ENCODE data around the gene ZNF684. TPM values are rescaled to one million over a fixed set of nuclear protein-coding genes. Genes with fewer than 3 reads are reported as not detected.

The ZNF684 gene
- total and polyA plus RNA-seq, 2 experiments from 2014 or later = 7.6 to 8.9 TPM

DNA sequence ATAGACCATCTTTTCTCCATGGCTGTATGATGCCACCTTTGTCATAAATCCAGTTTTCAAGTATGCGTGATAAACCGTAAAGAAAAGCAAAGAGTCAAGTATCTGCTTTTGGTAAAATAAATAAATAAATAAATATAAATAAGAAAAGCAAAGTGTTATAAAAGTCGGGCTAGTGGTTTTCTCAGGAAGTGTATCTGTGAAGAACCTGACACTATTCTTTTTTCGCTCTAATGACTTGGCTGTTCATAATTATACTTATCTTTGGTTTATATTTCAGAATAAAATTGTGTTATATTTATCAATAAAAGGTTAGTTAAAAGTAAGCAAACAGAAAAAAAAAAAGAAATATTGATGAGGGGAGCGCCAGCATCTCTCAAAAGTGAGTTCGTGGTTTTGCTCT is 23.5 kb upstream of the ZNF684 start (continued):
- TF ChIP-seq, protein P1, sequence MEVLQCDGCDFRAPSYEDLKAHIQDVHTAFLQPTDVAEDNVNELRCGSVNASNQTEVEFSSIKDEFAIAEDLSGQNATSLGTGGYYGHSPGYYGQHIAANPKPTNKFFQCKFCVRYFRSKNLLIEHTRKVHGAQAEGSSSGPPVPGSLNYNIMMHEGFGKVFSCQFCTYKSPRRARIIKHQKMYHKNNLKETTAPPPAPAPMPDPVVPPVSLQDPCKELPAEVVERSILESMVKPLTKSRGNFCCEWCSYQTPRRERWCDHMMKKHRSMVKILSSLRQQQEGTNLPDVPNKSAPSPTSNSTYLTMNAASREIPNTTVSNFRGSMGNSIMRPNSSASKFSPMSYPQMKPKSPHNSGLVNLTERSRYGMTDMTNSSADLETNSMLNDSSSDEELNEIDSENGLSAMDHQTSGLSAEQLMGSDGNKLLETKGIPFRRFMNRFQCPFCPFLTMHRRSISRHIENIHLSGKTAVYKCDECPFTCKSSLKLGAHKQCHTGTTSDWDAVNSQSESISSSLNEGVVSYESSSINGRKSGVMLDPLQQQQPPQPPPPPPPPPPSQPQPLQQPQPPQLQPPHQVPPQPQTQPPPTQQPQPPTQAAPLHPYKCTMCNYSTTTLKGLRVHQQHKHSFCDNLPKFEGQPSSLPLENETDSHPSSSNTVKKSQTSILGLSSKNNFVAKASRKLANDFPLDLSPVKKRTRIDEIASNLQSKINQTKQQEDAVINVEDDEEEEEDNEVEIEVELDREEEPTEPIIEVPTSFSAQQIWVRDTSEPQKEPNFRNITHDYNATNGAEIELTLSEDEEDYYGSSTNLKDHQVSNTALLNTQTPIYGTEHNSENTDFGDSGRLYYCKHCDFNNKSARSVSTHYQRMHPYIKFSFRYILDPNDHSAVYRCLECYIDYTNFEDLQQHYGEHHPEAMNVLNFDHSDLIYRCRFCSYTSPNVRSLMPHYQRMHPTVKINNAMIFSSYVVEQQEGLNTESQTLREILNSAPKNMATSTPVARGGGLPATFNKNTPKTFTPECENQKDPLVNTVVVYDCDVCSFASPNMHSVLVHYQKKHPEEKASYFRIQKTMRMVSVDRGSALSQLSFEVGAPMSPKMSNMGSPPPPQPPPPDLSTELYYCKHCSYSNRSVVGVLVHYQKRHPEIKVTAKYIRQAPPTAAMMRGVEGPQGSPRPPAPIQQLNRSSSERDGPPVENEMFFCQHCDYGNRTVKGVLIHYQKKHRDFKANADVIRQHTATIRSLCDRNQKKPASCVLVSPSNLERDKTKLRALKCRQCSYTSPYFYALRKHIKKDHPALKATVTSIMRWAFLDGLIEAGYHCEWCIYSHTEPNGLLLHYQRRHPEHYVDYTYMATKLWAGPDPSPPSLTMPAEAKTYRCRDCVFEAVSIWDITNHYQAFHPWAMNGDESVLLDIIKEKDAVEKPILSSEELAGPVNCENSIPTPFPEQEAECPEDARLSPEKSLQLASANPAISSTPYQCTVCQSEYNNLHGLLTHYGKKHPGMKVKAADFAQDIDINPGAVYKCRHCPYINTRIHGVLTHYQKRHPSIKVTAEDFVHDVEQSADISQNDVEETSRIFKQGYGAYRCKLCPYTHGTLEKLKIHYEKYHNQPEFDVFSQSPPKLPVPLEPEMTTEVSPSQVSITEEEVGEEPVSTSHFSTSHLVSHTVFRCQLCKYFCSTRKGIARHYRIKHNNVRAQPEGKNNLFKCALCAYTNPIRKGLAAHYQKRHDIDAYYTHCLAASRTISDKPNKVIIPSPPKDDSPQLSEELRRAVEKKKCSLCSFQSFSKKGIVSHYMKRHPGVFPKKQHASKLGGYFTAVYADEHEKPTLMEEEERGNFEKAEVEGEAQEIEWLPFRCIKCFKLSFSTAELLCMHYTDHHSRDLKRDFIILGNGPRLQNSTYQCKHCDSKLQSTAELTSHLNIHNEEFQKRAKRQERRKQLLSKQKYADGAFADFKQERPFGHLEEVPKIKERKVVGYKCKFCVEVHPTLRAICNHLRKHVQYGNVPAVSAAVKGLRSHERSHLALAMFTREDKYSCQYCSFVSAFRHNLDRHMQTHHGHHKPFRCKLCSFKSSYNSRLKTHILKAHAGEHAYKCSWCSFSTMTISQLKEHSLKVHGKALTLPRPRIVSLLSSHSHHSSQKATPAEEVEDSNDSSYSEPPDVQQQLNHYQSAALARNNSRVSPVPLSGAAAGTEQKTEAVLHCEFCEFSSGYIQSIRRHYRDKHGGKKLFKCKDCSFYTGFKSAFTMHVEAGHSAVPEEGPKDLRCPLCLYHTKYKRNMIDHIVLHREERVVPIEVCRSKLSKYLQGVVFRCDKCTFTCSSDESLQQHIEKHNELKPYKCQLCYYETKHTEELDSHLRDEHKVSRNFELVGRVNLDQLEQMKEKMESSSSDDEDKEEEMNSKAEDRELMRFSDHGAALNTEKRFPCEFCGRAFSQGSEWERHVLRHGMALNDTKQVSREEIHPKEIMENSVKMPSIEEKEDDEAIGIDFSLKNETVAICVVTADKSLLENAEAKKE (CRISPR knock-in tag; IDR thresholded peaks at IDR 0.05) = no peak
- TF ChIP-seq, protein P2, sequence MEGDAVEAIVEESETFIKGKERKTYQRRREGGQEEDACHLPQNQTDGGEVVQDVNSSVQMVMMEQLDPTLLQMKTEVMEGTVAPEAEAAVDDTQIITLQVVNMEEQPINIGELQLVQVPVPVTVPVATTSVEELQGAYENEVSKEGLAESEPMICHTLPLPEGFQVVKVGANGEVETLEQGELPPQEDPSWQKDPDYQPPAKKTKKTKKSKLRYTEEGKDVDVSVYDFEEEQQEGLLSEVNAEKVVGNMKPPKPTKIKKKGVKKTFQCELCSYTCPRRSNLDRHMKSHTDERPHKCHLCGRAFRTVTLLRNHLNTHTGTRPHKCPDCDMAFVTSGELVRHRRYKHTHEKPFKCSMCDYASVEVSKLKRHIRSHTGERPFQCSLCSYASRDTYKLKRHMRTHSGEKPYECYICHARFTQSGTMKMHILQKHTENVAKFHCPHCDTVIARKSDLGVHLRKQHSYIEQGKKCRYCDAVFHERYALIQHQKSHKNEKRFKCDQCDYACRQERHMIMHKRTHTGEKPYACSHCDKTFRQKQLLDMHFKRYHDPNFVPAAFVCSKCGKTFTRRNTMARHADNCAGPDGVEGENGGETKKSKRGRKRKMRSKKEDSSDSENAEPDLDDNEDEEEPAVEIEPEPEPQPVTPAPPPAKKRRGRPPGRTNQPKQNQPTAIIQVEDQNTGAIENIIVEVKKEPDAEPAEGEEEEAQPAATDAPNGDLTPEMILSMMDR (conservative IDR thresholded peaks at IDR 0.05; ENCODE audit: low read depth in 2 of 2) = no peak
- TF ChIP-seq, protein P3, sequence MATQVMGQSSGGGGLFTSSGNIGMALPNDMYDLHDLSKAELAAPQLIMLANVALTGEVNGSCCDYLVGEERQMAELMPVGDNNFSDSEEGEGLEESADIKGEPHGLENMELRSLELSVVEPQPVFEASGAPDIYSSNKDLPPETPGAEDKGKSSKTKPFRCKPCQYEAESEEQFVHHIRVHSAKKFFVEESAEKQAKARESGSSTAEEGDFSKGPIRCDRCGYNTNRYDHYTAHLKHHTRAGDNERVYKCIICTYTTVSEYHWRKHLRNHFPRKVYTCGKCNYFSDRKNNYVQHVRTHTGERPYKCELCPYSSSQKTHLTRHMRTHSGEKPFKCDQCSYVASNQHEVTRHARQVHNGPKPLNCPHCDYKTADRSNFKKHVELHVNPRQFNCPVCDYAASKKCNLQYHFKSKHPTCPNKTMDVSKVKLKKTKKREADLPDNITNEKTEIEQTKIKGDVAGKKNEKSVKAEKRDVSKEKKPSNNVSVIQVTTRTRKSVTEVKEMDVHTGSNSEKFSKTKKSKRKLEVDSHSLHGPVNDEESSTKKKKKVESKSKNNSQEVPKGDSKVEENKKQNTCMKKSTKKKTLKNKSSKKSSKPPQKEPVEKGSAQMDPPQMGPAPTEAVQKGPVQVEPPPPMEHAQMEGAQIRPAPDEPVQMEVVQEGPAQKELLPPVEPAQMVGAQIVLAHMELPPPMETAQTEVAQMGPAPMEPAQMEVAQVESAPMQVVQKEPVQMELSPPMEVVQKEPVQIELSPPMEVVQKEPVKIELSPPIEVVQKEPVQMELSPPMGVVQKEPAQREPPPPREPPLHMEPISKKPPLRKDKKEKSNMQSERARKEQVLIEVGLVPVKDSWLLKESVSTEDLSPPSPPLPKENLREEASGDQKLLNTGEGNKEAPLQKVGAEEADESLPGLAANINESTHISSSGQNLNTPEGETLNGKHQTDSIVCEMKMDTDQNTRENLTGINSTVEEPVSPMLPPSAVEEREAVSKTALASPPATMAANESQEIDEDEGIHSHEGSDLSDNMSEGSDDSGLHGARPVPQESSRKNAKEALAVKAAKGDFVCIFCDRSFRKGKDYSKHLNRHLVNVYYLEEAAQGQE (IDR thresholded peaks at IDR 0.05; ENCODE audit: unreplicated experiment) = no peak
- no peak for TF ChIP-seq EZH2 (IDR thresholded peaks at IDR 0.05; ENCODE audit: low read depth, unreplicated experiment)
- TF ChIP-seq ZNF114 (CRISPR knock-in tag; IDR thresholded peaks at IDR 0.05) = no peak
- no peak for TF ChIP-seq ZNF331 (CRISPR knock-in tag; IDR thresholded peaks at IDR 0.05; ENCODE audit: low read depth)
